ENCODE results near the gene HEXB. TPM values are rescaled to one million over a fixed set of nuclear protein-coding genes. Genes with fewer than 3 reads are reported as not detected.

HEXB gene
- total and polyA plus RNA-seq, 9 of the 15 experiments (the other 6 are each of a cell fraction or from before 2014, with no cell fraction given), result 22.9 to 158 (median 108) TPM

- no peak for TF ChIP-seq NR0B1 (IDR thresholded peaks at IDR 0.05; ENCODE audit: partially characterized antibody)
- TF ChIP-seq KDM1A (IDR thresholded peaks at IDR 0.05), result no peak
- TF ChIP-seq ZNF384 (IDR thresholded peaks at IDR 0.05; ENCODE audit: low read depth, low read length), result no peak
- TF ChIP-seq STAT6 (CRISPR knock-in tag; IDR thresholded peaks at IDR 0.05), result no peak
- no peak; the same call in 1 of the 2 replicates for TF ChIP-seq ZNF644 (tag; IDR thresholded peaks at IDR 0.05; ENCODE audit: low read depth)
- no peak for TF ChIP-seq MCM3 (IDR thresholded peaks at IDR 0.05)
- no peak for TF ChIP-seq ZNF696 (CRISPR knock-in tag; conservative IDR thresholded peaks at IDR 0.05)
- TF ChIP-seq PHTF2 (CRISPR knock-in tag; IDR thresholded peaks at IDR 0.05), result no peak
- TF ChIP-seq ZNF589 (CRISPR knock-in tag; IDR thresholded peaks at IDR 0.05; ENCODE audit: low read depth), result no peak
- TF ChIP-seq FOXK2 (conservative IDR thresholded peaks at IDR 0.05 in 1 of 2, IDR thresholded peaks at IDR 0.05 in 1 of 2; ENCODE audit: low read depth in 2 of 2), result peak; percentile 67 to 79
- no peak; a peak in 1 of 4 replicates for TF ChIP-seq NONO (IDR thresholded peaks at IDR 0.05; ENCODE audit: low read depth in 2 of 2, low read length in 1 of 2)
- no peak for TF ChIP-seq CREBBP (IDR thresholded peaks at IDR 0.05; ENCODE audit: low read depth, low read length)
- peak; percentile 99 for TF ChIP-seq XRCC5 (IDR thresholded peaks at IDR 0.05; ENCODE audit: low read depth, low read length)
- TF ChIP-seq ZBTB8A (IDR thresholded peaks at IDR 0.05; ENCODE audit: partially characterized antibody), result no peak
- TF ChIP-seq COPS2 (conservative IDR thresholded peaks at IDR 0.05), result no peak
- no peak for TF ChIP-seq HNRNPLL (IDR thresholded peaks at IDR 0.05; ENCODE audit: low read depth, low read length, poor library complexity, severe bottlenecking)
- TF ChIP-seq ZNF583 (CRISPR knock-in tag; IDR thresholded peaks at IDR 0.05), result no peak
- TF ChIP-seq NFIC (IDR thresholded peaks at IDR 0.05), result peak; percentile 50; the same call in 1 of the 2 replicates
- TF ChIP-seq MCM7 (IDR thresholded peaks at IDR 0.05), result no peak
- peak; percentile 100 for TF ChIP-seq GABPA (tag; conservative IDR thresholded peaks at IDR 0.05; ENCODE audit: low read depth)
- TF ChIP-seq ZNF316 (IDR thresholded peaks at IDR 0.05), result no peak
- no peak for TF ChIP-seq NFE2L1 (tag; IDR thresholded peaks at IDR 0.05; ENCODE audit: borderline replicate concordance, low read depth)
- TF ChIP-seq SMAD4 (CRISPR knock-in tag; conservative IDR thresholded peaks at IDR 0.05), result 0 out of 2 replicates have a peak, but pooled peaks have one; percentile 42
- TF ChIP-seq SP1 (CRISPR knock-in tag; IDR thresholded peaks at IDR 0.05), result peak; percentile 87
These were observed 82.0 kb downstream of the HEXB start, which contains the start of the genes GFM2 and NSA2 (continued) for GRCh38 chr5:74766849-74767578.
